Measurements from ENCODE around the gene NTN5. TPM values are rescaled to one million over a fixed set of nuclear protein-coding genes. Genes with fewer than 3 reads are reported as not detected.
A peak's percentile ranks its signal among the peaks of the same experiment; 100 is the strongest.

The NTN5 gene
- total RNA-seq, 1 experiment from 2014 or later = 2.9 TPM

DNA sequence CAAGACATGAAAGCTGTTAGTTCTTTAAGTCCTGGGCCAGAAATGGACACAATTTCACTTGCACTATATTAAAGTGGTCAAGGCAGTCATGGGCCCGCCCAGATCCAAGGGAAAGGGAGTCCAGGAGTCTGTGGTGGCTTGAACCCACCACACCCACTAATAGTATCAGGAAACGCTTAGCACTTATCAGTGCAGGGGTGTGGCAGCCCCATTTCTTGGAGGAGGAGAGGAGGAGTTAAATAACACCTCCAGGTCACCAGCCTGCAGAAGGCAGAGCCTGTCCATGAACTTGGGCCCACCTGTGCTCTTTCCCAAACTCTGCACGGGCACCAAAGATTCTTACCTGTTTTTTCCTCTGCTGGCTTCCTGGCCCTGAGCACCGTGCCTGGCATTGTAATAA, 5.4 kb upstream of the NTN5 start:
- Histone ChIP-seq H4K20me1 (ENCODE audit: insufficient read depth) (no peaks in the 10 kb centered on the region), H3F3A (ENCODE audit: insufficient read depth, low read depth) (peaks cover 16% of the 10 kb centered on the region; the same call in 1 of the 2 replicates), H3K27me3 (ENCODE audit: insufficient read depth, low read depth) (no peaks in the 10 kb centered on the region), H3K4me1 (replicated peaks; ENCODE audit: insufficient read depth) (peaks cover 32% of the 10 kb centered on the region), H3K9me3 (ENCODE audit: insufficient read depth, low read depth) (no peaks in the 10 kb centered on the region), H2AFZ (no peak overlapping the region), H3K36me3 (ENCODE audit: low read depth) (no peaks in the 10 kb centered on the region), H3K27ac (peak overlapping the region; percentile 49), H3K9me2 (ENCODE audit: insufficient read depth) (no peaks in the 10 kb centered on the region), H3K79me2 (ENCODE audit: low read depth) (no peaks in the 10 kb centered on the region), H3K4me3 (no peak overlapping the region), H3K4me2 (peak overlapping the region; percentile 25; the same call in 1 of the 2 replicates)
- peak; percentile 59 to 66 for DNase-seq
- TF ChIP-seq, protein P1, sequence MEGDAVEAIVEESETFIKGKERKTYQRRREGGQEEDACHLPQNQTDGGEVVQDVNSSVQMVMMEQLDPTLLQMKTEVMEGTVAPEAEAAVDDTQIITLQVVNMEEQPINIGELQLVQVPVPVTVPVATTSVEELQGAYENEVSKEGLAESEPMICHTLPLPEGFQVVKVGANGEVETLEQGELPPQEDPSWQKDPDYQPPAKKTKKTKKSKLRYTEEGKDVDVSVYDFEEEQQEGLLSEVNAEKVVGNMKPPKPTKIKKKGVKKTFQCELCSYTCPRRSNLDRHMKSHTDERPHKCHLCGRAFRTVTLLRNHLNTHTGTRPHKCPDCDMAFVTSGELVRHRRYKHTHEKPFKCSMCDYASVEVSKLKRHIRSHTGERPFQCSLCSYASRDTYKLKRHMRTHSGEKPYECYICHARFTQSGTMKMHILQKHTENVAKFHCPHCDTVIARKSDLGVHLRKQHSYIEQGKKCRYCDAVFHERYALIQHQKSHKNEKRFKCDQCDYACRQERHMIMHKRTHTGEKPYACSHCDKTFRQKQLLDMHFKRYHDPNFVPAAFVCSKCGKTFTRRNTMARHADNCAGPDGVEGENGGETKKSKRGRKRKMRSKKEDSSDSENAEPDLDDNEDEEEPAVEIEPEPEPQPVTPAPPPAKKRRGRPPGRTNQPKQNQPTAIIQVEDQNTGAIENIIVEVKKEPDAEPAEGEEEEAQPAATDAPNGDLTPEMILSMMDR (conservative IDR thresholded peaks at IDR 0.05) = no peak
- TF ChIP-seq EZH2 (IDR thresholded peaks at IDR 0.05; ENCODE audit: low read depth) = no peak
- intact Hi-C loops (cut with micrococcal nuclease; ENCODE audit: unreplicated experiment) = loop anchor here (5.0 kb wide), 1 partner anchor 59 kb away; no protein-coding TSS in a partner anchor
- ChIA-PET CTCF (interaction anchor here (1.3 kb wide), 1 partner anchor 60 kb away, joined by 4 read pairs; no protein-coding TSS in a partner anchor), POLR2A (ENCODE audit: unreplicated experiment) (interaction anchor here (0.6 kb wide), 1 partner anchor 17 kb away, joined by 7 read pairs; the partner anchor contains the start of gene FUT2)
- no TSS peak for BruUV-seq (replicated peaks)

DNA sequence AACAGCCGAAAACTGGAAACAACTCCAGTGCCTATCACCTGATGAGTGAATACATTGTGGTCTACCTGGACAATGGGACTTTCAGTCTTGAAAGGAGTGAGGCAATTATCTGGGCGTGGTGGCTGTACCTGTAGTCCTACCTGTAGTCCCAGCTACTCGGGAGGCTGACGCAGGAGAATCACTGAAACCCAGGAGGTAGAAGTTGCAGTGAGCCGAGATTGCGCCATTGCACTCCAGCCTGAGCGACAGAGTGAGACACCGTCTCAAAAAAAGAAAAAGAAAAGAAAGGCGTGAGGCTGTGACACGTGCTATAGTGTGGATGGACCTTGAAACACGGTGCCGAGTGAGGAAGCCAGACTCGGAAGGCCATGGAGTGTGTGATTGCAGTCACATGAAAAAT, 4.1 kb upstream of the NTN5 start:
- POLR2A ChIA-PET (ENCODE audit: unreplicated experiment) = interaction anchor here (0.5 to 0.7 kb wide), 3 partner anchors 43 to 312 kb away, joined by 3 to 9 read pairs (median 7); no protein-coding TSS in a partner anchor
- no peaks in the 10 kb centered on the region for H3K79me2 ChIP-seq (ENCODE audit: low read depth)
- H3K9me3 ChIP-seq (ENCODE audit: insufficient read depth, low read depth) = no peaks in the 10 kb centered on the region
- intact Hi-C loops (cut with micrococcal nuclease; ENCODE audit: unreplicated experiment) = loop anchor here (2.0 to 5.0 kb wide), 2 partner anchors 38 to 60 kb away; no protein-coding TSS in a partner anchor
- H3K4me1 ChIP-seq (replicated peaks; ENCODE audit: insufficient read depth) = peaks cover 32% of the 10 kb centered on the region
- H3K4me2 ChIP-seq = peak overlapping the region; percentile 32
- peak overlapping the region; percentile 58; the same call in 1 of the 2 replicates for H2AFZ ChIP-seq
- peak; percentile 67 to 92 for DNase-seq
- CTCF ChIA-PET = interaction anchor here (0.6 to 1.4 kb wide), 4 partner anchors 17 to 62 kb away, joined by 3 to 4 read pairs (median 4); no protein-coding TSS in a partner anchor
- peak overlapping the region; percentile 62 for H3K27ac ChIP-seq
- no peaks in the 10 kb centered on the region for H4K20me1 ChIP-seq (ENCODE audit: insufficient read depth)
- TF ChIP-seq, protein P1 (conservative IDR thresholded peaks at IDR 0.05) = no peak
- no peak overlapping the region for H3K4me3 ChIP-seq
- peaks cover 16% of the 10 kb centered on the region; the same call in 1 of the 2 replicates for H3F3A ChIP-seq (ENCODE audit: insufficient read depth, low read depth)
- no peaks in the 10 kb centered on the region for H3K36me3 ChIP-seq (ENCODE audit: low read depth)
- no peaks in the 10 kb centered on the region for H3K27me3 ChIP-seq (ENCODE audit: insufficient read depth, low read depth)
- BruUV-seq (replicated peaks) = no TSS peak
- no peaks in the 10 kb centered on the region for H3K9me2 ChIP-seq (ENCODE audit: insufficient read depth)

DNA sequence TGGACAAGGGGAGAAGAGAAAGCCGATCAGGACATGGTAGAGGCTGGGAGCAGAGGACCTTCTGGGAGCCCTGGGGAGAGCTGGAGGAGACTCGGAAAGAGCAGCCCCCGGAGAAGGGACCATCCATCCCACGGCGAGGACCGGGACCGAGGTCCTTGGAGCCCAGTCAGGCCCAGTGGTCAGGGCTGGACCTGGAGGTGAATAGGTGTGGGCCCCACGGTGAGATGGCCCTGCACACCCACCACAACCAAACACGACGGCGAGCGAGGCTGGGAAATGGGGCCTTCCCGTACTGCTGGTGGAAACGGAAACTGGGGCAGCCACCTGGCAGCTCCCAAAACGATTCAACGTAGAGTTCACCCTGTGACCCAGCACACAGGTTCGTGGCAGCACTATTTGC, 3.7 kb upstream of the NTN5 start:
- no peaks in the 10 kb centered on the region for H3K79me2 ChIP-seq (ENCODE audit: low read depth)
- peaks cover 32% of the 10 kb centered on the region for H3K4me1 ChIP-seq (replicated peaks; ENCODE audit: insufficient read depth)
- H3K9me2 ChIP-seq (ENCODE audit: insufficient read depth) = no peaks in the 10 kb centered on the region
- ChIA-PET CTCF (interaction anchor here (0.6 to 1.4 kb wide), 3 partner anchors 18 to 37 kb away, joined by 3 to 4 read pairs (median 4); no protein-coding TSS in a partner anchor), POLR2A (ENCODE audit: unreplicated experiment) (no interaction called here)
- DNase-seq = no peak
- no peak for TF ChIP-seq EZH2 (IDR thresholded peaks at IDR 0.05; ENCODE audit: low read depth)
- TF ChIP-seq, protein P1 (conservative IDR thresholded peaks at IDR 0.05) = no peak
- peak overlapping the region; percentile 32; the same call in 1 of the 2 replicates for H3K4me2 ChIP-seq
- no TSS peak for BruUV-seq (replicated peaks)
- H2AFZ ChIP-seq = 0 out of 2 replicates have a peak overlapping the region, but pooled peaks have one; percentile 58
- H3K27ac ChIP-seq = peak overlapping the region; percentile 53
- H3F3A ChIP-seq (ENCODE audit: insufficient read depth, low read depth) = peaks cover 16% of the 10 kb centered on the region; the same call in 1 of the 2 replicates
- intact Hi-C loops (cut with micrococcal nuclease; ENCODE audit: unreplicated experiment) = loop anchor here (2.0 to 5.0 kb wide), 2 partner anchors 38 to 61 kb away; no protein-coding TSS in a partner anchor
- H3K27me3 ChIP-seq (ENCODE audit: insufficient read depth, low read depth) = no peaks in the 10 kb centered on the region
- H3K36me3 ChIP-seq (ENCODE audit: low read depth) = no peaks in the 10 kb centered on the region
- no peaks in the 10 kb centered on the region for H3K9me3 ChIP-seq (ENCODE audit: insufficient read depth, low read depth)
- no peaks in the 10 kb centered on the region for H4K20me1 ChIP-seq (ENCODE audit: insufficient read depth)
- H3K4me3 ChIP-seq = no peak overlapping the region
